Effector memory CD4-positive, alpha-beta T cell (primary cell): ENCODE measurements around the gene CLHC1.

Experiments used
- DNase-seq, 3 donors: peaks; one replicate each; pipeline ENCODE4 v3.0.0-alpha.2; 2020
- H3K27ac ChIP-seq: 2 replicates; pipeline ENCODE4 v1.7.0; 2013; ENCODE audit warnings: mild to moderate bottlenecking, low read length, moderate library complexity; ENCODE audit not compliant: insufficient read depth, poor library complexity, severe bottlenecking
- H3K27me3 ChIP-seq: replicated peaks from 2 replicates; pipeline ENCODE4 v1.7.0; 2013; ENCODE audit warnings: mild to moderate bottlenecking, low read length; ENCODE audit not compliant: insufficient read depth, control insufficient read depth, poor library complexity, severe bottlenecking
- H3K36me3 ChIP-seq: 2 replicates; pipeline ENCODE4 v1.7.0; 2013; ENCODE audit warnings: mild to moderate bottlenecking, low read length, moderate library complexity; ENCODE audit not compliant: control insufficient read depth, insufficient read depth
- H3K4me1 ChIP-seq: 2 replicates; pipeline ENCODE4 v1.7.0; 2013; ENCODE audit warnings: low read length, mild to moderate bottlenecking; ENCODE audit not compliant: control insufficient read depth, insufficient read depth, poor library complexity, severe bottlenecking
- H3K4me3 ChIP-seq: 2 replicates; pipeline ENCODE4 v1.7.0; 2013; ENCODE audit warnings: low read length, low read depth, mild to moderate bottlenecking; ENCODE audit not compliant: insufficient read depth, poor library complexity, severe bottlenecking
- H3K9me3 ChIP-seq: 2 replicates; pipeline ENCODE4 v1.7.0; 2013; ENCODE audit warnings: mild to moderate bottlenecking, low read length, moderate library complexity; ENCODE audit not compliant: control insufficient read depth

CLHC1 gene

GRCh38 chr2:55173438-55174054 is 58.5 kb downstream of the CLHC1 start:
- H3K9me3 ChIP-seq, result no peaks in the 10 kb centered on the region
- no peaks in the 10 kb centered on the region for H3K27me3 ChIP-seq
- H3K27ac ChIP-seq, result no peak overlapping the region
- DNase-seq, result no peak
- H3K4me3 ChIP-seq, result no peak overlapping the region
- H3K36me3 ChIP-seq, result no peaks in the 10 kb centered on the region
- H3K4me1 ChIP-seq, result no peaks in the 10 kb centered on the region

GRCh38 chr2:55169915-55170314 is 62.2 kb downstream of the CLHC1 start:
- Histone ChIP-seq H3K9me3 (no peaks in the 10 kb centered on the region), H3K4me3 (no peak overlapping the region), H3K36me3 (no peaks in the 10 kb centered on the region), H3K4me1 (no peaks in the 10 kb centered on the region), H3K27ac (no peak overlapping the region), H3K27me3 (no peaks in the 10 kb centered on the region)
- no peak for DNase-seq

- Histone ChIP-seq H3K4me1 (no peaks in the 10 kb centered on the region), H3K9me3 (no peaks in the 10 kb centered on the region), H3K36me3 (no peaks in the 10 kb centered on the region), H3K4me3 (no peak overlapping the region), H3K27ac (no peak overlapping the region), H3K27me3 (no peaks in the 10 kb centered on the region)
- DNase-seq, result no peak
Measured at GRCh38 chr2:55169359-55169758, 62.7 kb downstream of the CLHC1 start.

- H3K4me3 ChIP-seq, result no peak overlapping the region
Measured at GRCh38 chr2:55168221-55169154, 63.6 kb downstream of the CLHC1 start.

GRCh38 chr2:55165626-55166025 is 66.5 kb downstream of the CLHC1 start:
- Histone ChIP-seq H3K4me3 (no peak overlapping the region), H3K9me3 (no peaks in the 10 kb centered on the region), H3K27ac (no peak overlapping the region), H3K27me3 (no peaks in the 10 kb centered on the region), H3K4me1 (no peaks in the 10 kb centered on the region), H3K36me3 (no peaks in the 10 kb centered on the region)
- no peak for DNase-seq

More at GRCh38 chr2:55168221-55169154, 63.6 kb downstream of the CLHC1 start:
- Histone ChIP-seq H3K36me3 (no peaks in the 10 kb centered on the region), H3K27me3 (no peaks in the 10 kb centered on the region), H3K27ac (no peak overlapping the region), H3K4me1 (no peaks in the 10 kb centered on the region), H3K9me3 (no peaks in the 10 kb centered on the region)
- peak in 1 of 3 donors; percentile 12 for DNase-seq

- Histone ChIP-seq H3K9me3 (no peaks in the 10 kb centered on the region), H3K4me1 (no peaks in the 10 kb centered on the region), H3K27me3 (no peaks in the 10 kb centered on the region), H3K36me3 (no peaks in the 10 kb centered on the region), H3K27ac (no peak overlapping the region), H3K4me3 (no peak overlapping the region)
- no peak for DNase-seq
Measured at GRCh38 chr2:55164534-55165480, 67.3 kb downstream of the CLHC1 start.

- Histone ChIP-seq H3K27me3 (no peaks in the 10 kb centered on the region), H3K27ac (no peak overlapping the region), H3K4me1 (no peaks in the 10 kb centered on the region), H3K36me3 (no peaks in the 10 kb centered on the region), H3K9me3 (no peaks in the 10 kb centered on the region), H3K4me3 (no peak overlapping the region)
- no peak for DNase-seq
Measured at GRCh38 chr2:55163941-55164390, 68.1 kb downstream of the CLHC1 start.

- DNase-seq, result no peak
- Histone ChIP-seq H3K4me3 (no peak overlapping the region), H3K27ac (no peak overlapping the region), H3K4me1 (no peaks in the 10 kb centered on the region), H3K27me3 (no peaks in the 10 kb centered on the region), H3K36me3 (no peaks in the 10 kb centered on the region), H3K9me3 (no peaks in the 10 kb centered on the region)
Measured at GRCh38 chr2:55163274-55163721, 68.8 kb downstream of the CLHC1 start.

- Histone ChIP-seq H3K4me3 (no peak overlapping the region), H3K27ac (no peak overlapping the region), H3K27me3 (no peaks in the 10 kb centered on the region), H3K9me3 (no peaks in the 10 kb centered on the region), H3K36me3 (no peaks in the 10 kb centered on the region), H3K4me1 (no peaks in the 10 kb centered on the region)
- no peak for DNase-seq
Measured at GRCh38 chr2:55162284-55163006, 69.6 kb downstream of the CLHC1 start.
